ENCODE measurements around the gene CIT.
"Not testable (repeated sequence)": the region's sequence is repeated elsewhere in the genome, so short reads cannot be mapped to it uniquely, and the experiment has no call there.

CIT gene

DNA sequence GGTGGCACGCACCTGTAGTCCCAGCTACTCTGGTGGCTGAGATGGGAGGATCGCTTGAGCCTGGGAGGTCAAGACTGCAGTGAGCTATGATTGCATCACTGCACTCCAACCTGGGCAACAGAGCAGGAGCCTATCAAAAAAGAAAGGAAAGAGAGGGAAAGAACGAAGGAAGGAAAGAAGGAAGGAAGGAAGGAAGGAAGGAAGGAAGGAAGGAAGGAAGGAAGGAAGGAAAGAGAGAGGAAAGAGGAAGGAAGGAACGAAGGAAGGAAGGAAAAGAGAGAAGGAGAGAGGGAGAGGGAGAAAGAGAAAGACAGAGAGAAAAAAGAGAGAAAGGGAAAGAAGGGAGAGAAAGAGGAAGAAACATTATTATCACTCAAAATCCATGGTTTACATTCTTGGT is 6.7 kb upstream of the CIT start:
- not testable (repeated sequence) for H3K36me3 Mint-ChIP-seq; ATAC-seq; DNase-seq (ENCODE audit: low spot score in 2 of 2); H3K4me1 Mint-ChIP-seq; H3K27ac Mint-ChIP-seq; H3K9me3 Mint-ChIP-seq; H3K4me3 Mint-ChIP-seq

- H3K27ac Mint-ChIP-seq: no peak overlapping the region
- H3K4me1 Mint-ChIP-seq: no peaks in the 10 kb centered on the region
- H3K4me3 Mint-ChIP-seq: no peak overlapping the region
- no peaks in the 10 kb centered on the region for H3K36me3 Mint-ChIP-seq
- H3K9me3 Mint-ChIP-seq: no peaks in the 10 kb centered on the region
- DNase-seq (ENCODE audit: low spot score in 2 of 2): no peak
- ATAC-seq: no peak
Measured at GRCh38 chr12:119883237-119883636, 6.1 kb upstream of the CIT start.

GRCh38 chr12:119877639-119877948 is 474 bp upstream of the CIT start:
- Mint-ChIP-seq H3K36me3 (peaks cover 18% of the 10 kb centered on the region), H3K27ac (peak overlapping the region; percentile 53), H3K4me3 (peak overlapping the region; percentile 82), H3K4me1 (peaks cover 14% of the 10 kb centered on the region), H3K9me3 (no peaks in the 10 kb centered on the region)
- DNase-seq (ENCODE audit: low spot score in 2 of 2) (no peak), ATAC-seq (no peak)

- H3K4me3 Mint-ChIP-seq: no peak overlapping the region
- no peak overlapping the region for H3K27ac Mint-ChIP-seq
- ATAC-seq (no peak), DNase-seq (ENCODE audit: low spot score in 2 of 2) (no peak)
- H3K4me1 Mint-ChIP-seq: no peaks in the 10 kb centered on the region
- peaks cover 19% of the 10 kb centered on the region for H3K36me3 Mint-ChIP-seq
- no peaks in the 10 kb centered on the region for H3K9me3 Mint-ChIP-seq
Measured at GRCh38 chr12:119870457-119870856, 6.7 kb downstream of the CIT start.

DNA sequence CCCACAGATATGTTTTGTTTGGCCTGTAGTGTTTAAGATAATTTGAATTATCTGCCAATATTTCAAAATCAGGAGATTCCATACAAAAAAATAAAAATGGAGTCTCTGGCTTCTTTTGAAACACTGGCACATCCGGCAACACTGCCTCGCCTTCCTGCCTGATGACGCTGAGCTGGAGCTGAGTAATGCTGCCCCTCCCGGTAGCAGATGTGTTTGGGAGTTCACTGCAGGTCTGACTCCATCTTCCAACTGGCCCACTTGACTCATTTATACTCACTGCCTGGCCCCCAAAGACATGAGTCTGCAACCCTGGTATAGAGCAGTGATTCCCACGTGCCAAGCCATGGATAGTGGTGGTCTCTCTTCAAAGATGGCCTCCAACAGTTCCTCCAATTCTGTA is 7.4 kb downstream of the CIT start:
- ATAC-seq (no peak), DNase-seq (ENCODE audit: low spot score in 2 of 2) (no peak)
- no peak overlapping the region for H3K27ac Mint-ChIP-seq
- H3K4me3 Mint-ChIP-seq: no peak overlapping the region
- H3K4me1 Mint-ChIP-seq: no peaks in the 10 kb centered on the region
- H3K9me3 Mint-ChIP-seq: no peaks in the 10 kb centered on the region
- peaks cover 13% of the 10 kb centered on the region for H3K36me3 Mint-ChIP-seq

DNA sequence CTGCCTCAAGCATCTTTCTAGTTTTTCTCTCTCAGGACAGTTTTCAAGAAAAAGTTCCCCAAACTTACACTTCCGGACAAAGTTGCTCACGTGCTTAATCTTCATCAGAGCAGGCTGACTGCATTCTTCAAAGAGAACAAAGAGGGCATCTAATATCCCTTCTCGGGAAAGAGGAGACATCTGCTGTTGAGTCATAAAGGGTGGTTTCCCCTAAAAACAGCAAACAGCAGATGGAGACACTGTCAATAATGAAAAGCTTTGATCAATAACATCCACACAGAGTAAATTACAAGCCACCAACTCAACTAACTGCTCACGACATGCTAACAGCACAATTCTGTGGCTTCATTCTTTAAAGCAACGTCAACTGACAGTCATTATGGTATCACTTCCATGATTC is 8.1 kb downstream of the CIT start:
- no peak overlapping the region for H3K27ac Mint-ChIP-seq
- H3K36me3 Mint-ChIP-seq: peaks cover 7% of the 10 kb centered on the region
- no peaks in the 10 kb centered on the region for H3K4me1 Mint-ChIP-seq
- no peak for DNase-seq (ENCODE audit: low spot score in 2 of 2)
- ATAC-seq: no peak
- no peak overlapping the region for H3K4me3 Mint-ChIP-seq
- no peaks in the 10 kb centered on the region for H3K9me3 Mint-ChIP-seq

DNA sequence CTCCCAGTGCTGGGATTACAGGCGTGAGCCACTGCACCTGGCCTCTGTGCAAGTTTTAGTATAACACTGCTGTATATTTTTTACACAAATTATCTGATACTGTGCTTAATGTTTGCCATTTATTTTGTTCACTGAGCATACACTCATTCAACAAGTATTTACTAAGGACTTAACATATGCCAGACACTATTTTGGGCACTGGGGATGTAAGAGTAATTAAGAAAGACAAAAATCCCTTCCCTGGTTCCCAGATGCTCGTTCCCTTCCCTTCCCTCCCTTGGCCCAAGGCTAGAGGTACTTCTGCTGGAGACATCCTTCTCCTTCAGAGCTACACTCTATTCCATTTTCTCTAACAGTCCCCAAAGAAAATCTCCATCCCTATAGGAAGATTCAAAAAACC is 12.5 kb downstream of the CIT start:
- no peak overlapping the region for H3K4me3 Mint-ChIP-seq
- peaks cover 5% of the 10 kb centered on the region for H3K36me3 Mint-ChIP-seq
- H3K9me3 Mint-ChIP-seq: no peaks in the 10 kb centered on the region
- no peak overlapping the region for H3K27ac Mint-ChIP-seq
- DNase-seq (ENCODE audit: low spot score in 2 of 2) (no peak), ATAC-seq (no peak)
- H3K4me1 Mint-ChIP-seq: no peaks in the 10 kb centered on the region

DNA sequence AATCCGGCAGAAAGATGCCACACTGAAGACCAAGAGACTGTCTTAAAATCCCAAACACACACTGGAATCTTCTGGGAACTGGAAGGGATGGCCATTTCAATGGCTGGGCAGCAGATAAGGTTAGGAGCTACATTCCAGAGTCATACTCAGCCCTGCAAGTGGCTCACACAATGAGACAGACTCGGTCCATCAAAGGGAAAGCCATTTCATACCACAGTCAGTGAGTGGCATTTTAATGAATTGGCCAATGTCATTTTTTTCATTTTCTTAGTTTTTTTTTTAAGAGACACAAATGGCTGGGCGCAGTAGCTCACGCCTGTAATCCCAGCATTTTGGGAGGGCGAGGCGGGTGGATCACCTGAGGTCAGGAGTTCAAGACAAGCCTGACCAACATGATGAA is 17.9 kb downstream of the CIT start:
- H3K4me3 Mint-ChIP-seq: no peak overlapping the region
- DNase-seq (ENCODE audit: low spot score in 2 of 2) (no peak), ATAC-seq (no peak)
- peaks cover 10% of the 10 kb centered on the region for H3K36me3 Mint-ChIP-seq
- no peaks in the 10 kb centered on the region for H3K9me3 Mint-ChIP-seq
- no peaks in the 10 kb centered on the region for H3K4me1 Mint-ChIP-seq
- no peak overlapping the region for H3K27ac Mint-ChIP-seq

GRCh38 chr12:119857041-119857591 is 20.0 kb downstream of the CIT start:
- Mint-ChIP-seq H3K9me3 (no peaks in the 10 kb centered on the region), H3K36me3 (peaks cover 10% of the 10 kb centered on the region), H3K4me1 (no peaks in the 10 kb centered on the region), H3K4me3 (no peak overlapping the region), H3K27ac (no peak overlapping the region)
- DNase-seq (ENCODE audit: low spot score in 2 of 2) (no peak), ATAC-seq (no peak)

- H3K9me3 Mint-ChIP-seq: no peaks in the 10 kb centered on the region
- H3K4me3 Mint-ChIP-seq: no peak overlapping the region
- no peaks in the 10 kb centered on the region for H3K36me3 Mint-ChIP-seq
- ATAC-seq (no peak), DNase-seq (ENCODE audit: low spot score in 2 of 2) (no peak)
- H3K4me1 Mint-ChIP-seq: no peaks in the 10 kb centered on the region
- no peak overlapping the region for H3K27ac Mint-ChIP-seq
Measured at GRCh38 chr12:119850330-119850729, 26.8 kb downstream of the CIT start.

DNA sequence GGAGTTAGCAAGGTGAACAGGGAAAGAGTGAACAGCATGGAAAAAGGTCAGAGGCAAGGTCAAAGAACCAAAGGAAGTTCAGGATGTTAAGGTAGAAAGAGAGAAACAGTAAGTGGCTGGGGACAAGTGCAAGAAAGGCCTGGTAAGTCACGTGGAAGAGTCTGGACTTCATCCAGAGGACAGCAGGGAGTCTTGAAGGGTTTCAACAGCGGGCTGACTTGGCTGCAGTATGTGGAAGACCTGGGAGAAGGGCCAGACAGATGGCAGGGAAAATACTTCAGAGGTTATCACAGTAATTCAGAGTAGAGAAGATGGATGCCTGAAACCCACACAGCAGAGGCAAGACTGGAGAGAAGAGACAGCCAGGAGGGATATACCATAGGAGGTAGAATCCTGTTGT is 34.0 kb downstream of the CIT start:
- DNase-seq (ENCODE audit: low spot score in 2 of 2) (no peak), ATAC-seq (no peak)
- Mint-ChIP-seq H3K9me3 (peaks cover 3% of the 10 kb centered on the region), H3K27ac (no peak overlapping the region), H3K4me3 (no peak overlapping the region), H3K36me3 (no peaks in the 10 kb centered on the region), H3K4me1 (no peaks in the 10 kb centered on the region)

DNA sequence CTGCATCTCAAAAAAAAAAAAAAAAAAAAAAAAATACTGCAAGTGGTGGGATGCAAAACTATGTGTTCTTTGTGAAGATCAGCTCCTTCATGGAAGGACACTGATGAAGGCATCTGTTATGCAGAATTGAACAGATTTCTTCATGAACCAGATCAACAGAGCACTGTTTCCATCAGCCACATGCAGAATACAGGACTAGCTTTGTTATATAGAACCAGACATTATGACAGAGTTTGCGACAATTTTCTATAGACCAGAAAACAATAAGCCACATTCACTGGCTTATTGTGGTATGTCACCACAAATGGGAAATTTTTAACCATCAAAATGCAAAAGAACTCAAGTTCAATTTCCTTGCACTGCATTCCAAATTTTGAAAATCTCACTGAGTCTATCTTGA is 34.7 kb downstream of the CIT start:
- no peak for DNase-seq (ENCODE audit: low spot score in 2 of 2)
- Mint-ChIP-seq H3K4me1 (no peaks in the 10 kb centered on the region), H3K27ac (no peak overlapping the region), H3K9me3 (peaks cover 3% of the 10 kb centered on the region), H3K36me3 (no peaks in the 10 kb centered on the region), H3K4me3 (no peak overlapping the region)
- ATAC-seq: no peak

- H3K27ac Mint-ChIP-seq: no peak overlapping the region
- DNase-seq (ENCODE audit: low spot score in 2 of 2): no peak
- no peaks in the 10 kb centered on the region for H3K36me3 Mint-ChIP-seq
- ATAC-seq: no peak
- no peaks in the 10 kb centered on the region for H3K4me1 Mint-ChIP-seq
- H3K9me3 Mint-ChIP-seq: peaks cover 3% of the 10 kb centered on the region
- no peak overlapping the region for H3K4me3 Mint-ChIP-seq
Measured at GRCh38 chr12:119841433-119842210, 35.5 kb downstream of the CIT start.

- Mint-ChIP-seq H3K36me3 (no peaks in the 10 kb centered on the region), H3K4me3 (no peak overlapping the region), H3K9me3 (peaks cover 3% of the 10 kb centered on the region), H3K4me1 (no peaks in the 10 kb centered on the region), H3K27ac (no peak overlapping the region)
- DNase-seq (ENCODE audit: low spot score in 2 of 2) (no peak), ATAC-seq (no peak)
Measured at GRCh38 chr12:119840582-119840981, 36.5 kb downstream of the CIT start.

GRCh38 chr12:119840168-119840567 is 37.0 kb downstream of the CIT start:
- peaks cover 3% of the 10 kb centered on the region for H3K9me3 Mint-ChIP-seq
- no peaks in the 10 kb centered on the region for H3K4me1 Mint-ChIP-seq
- H3K4me3 Mint-ChIP-seq: no peak overlapping the region
- ATAC-seq (no peak), DNase-seq (ENCODE audit: low spot score in 2 of 2) (no peak)
- no peaks in the 10 kb centered on the region for H3K36me3 Mint-ChIP-seq
- H3K27ac Mint-ChIP-seq: peak overlapping the region; percentile 52

DNA sequence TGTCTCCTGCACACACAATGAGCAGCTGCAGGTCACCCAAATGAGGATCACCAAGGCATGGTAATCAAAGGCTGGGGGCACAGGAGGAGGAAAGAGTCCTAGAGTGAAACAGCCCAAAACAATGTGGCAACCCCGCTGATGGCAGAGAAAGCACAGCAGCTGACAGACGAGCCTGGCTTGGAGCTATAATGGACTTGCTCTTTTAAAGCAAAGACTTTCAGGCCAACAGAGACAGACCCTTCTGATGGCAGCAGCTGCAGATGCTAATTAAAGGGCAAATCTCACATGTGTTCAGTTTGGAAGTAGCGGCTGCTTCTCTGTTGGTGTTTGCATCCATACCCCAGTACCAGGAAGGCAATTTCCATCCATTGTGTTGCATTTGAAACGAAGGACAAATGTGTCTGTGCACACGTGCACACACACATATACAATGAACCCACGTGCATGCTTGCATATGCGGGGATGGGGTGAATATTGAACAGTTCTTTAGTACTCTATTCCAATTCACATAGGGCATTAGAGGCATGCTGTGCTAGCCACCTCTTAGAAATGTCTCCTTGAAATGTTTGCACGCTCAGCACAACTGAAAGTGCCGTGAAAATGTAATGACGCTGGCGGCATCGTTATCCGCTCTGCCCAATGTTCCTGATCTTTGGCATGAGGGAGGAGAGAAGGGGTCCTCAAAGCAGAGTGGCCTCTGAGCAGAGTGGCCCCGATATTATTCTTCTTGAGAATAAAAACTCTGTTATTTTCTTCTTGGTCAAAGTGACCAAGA is 38.1 kb downstream of the CIT start:
- Mint-ChIP-seq H3K4me1 (no peaks in the 10 kb centered on the region), H3K27ac (no peak overlapping the region), H3K36me3 (no peaks in the 10 kb centered on the region), H3K9me3 (peaks cover 3% of the 10 kb centered on the region), H3K4me3 (no peak overlapping the region)
- DNase-seq (ENCODE audit: low spot score in 2 of 2) (no peak), ATAC-seq (no peak)
